Activated naive CD4-positive, alpha-beta T cell treated with anti-CD3 and anti-CD28 coated beads for 36 hours (primary cell): ENCODE results near the gene INF2. TPM values are rescaled to one million over a fixed set of nuclear protein-coding genes. Genes with fewer than 3 reads are reported as not detected.

Experiments used
- CTCF ChIA-PET: fragments of 350-600 bp; sonication (Branson Sonifier 250); formaldehyde crosslinking; loops from one replicate; lab custom pipeline; 2021; ENCODE audit warnings: antibody characterized with exemption; lab: Charles Lee
- DNase-seq: peaks from one replicate; pipeline ENCODE4 v3.0.0-alpha.2; 2020
- H3K27ac Mint-ChIP-seq: one replicate; pipeline ENCODE4 v1.8.0; 2021; ENCODE audit warnings: mild to moderate bottlenecking, mixed read lengths
- H3K27me3 Mint-ChIP-seq: one replicate; pipeline ENCODE4 v1.8.0; 2021; ENCODE audit warnings: low read depth, mixed read lengths
- H3K36me3 Mint-ChIP-seq: one replicate; pipeline ENCODE4 v1.8.0; 2021; ENCODE audit warnings: low read depth, mixed read lengths
- H3K4me1 Mint-ChIP-seq: one replicate; pipeline ENCODE4 v1.8.0; 2021; ENCODE audit warnings: low read depth, mixed read lengths
- H3K4me3 Mint-ChIP-seq: one replicate; pipeline ENCODE4 v1.8.0; 2021; ENCODE audit warnings: mild to moderate bottlenecking, moderate library complexity, mixed read lengths
- H3K9me3 Mint-ChIP-seq: one replicate; pipeline ENCODE4 v1.8.0; 2021; ENCODE audit warnings: mixed read lengths
- intact Hi-C: fragments of 100-400 bp; cut with micrococcal nuclease; formaldehyde crosslinking; loops from one replicate; pipeline ENCODE4 v1.15.1; 2023
- total RNA-seq, 2 experiments: library from RNA; stranded (reverse); gene quantifications; one replicate each; pipeline ENCODE4 v1.2.3, GENCODE V29; 2021

INF2 gene
- total RNA-seq, 2 experiments from 2014 or later, result 50.7 to 50.9 TPM

GRCh38 chr14:104753528-104754212, 64.3 kb downstream of the INF2 start:
- Mint-ChIP-seq H3K4me1 (peaks cover 32% of the 10 kb centered on the region), H3K27me3 (no peaks in the 10 kb centered on the region), H3K4me3 (peak overlapping the region; percentile 91), H3K36me3 (peaks cover 12% of the 10 kb centered on the region), H3K27ac (peak overlapping the region; percentile 69), H3K9me3 (no peaks in the 10 kb centered on the region)
- CTCF ChIA-PET, result interaction anchor here (1.3 to 3.6 kb wide), 5 partner anchors 9 to 73 kb away, joined by 3 to 20 read pairs (median 5); no protein-coding TSS in a partner anchor
- intact Hi-C loops, result loop anchor here (2.0 to 10.0 kb wide), 4 partner anchors 47 to 1976 kb away; partner anchors contain the start of genes GPR132, TRAF3 and ZBTB42
- DNase-seq, result peak; percentile 21

GRCh38 chr14:104754213-104754851, 64.9 kb downstream of the INF2 start:
- peak overlapping the region; percentile 69 for H3K27ac Mint-ChIP-seq
- H3K36me3 Mint-ChIP-seq, result peaks cover 14% of the 10 kb centered on the region
- no peaks in the 10 kb centered on the region for H3K27me3 Mint-ChIP-seq
- peaks cover 32% of the 10 kb centered on the region for H3K4me1 Mint-ChIP-seq
- no peaks in the 10 kb centered on the region for H3K9me3 Mint-ChIP-seq
- DNase-seq, result no peak
- peak overlapping the region; percentile 91 for H3K4me3 Mint-ChIP-seq
- intact Hi-C loops, result loop anchor here (5.0 to 10.0 kb wide), 2 partner anchors 310 to 1977 kb away; partner anchors contain the start of genes GPR132 and TRAF3
- CTCF ChIA-PET, result interaction anchor here (0.6 to 3.6 kb wide), 4 partner anchors 10 to 827 kb away, joined by 3 to 20 read pairs (median 4); no protein-coding TSS in a partner anchor

- no peaks in the 10 kb centered on the region for H3K27me3 Mint-ChIP-seq
- no peak overlapping the region for H3K27ac Mint-ChIP-seq
Measured at GRCh38 chr14:104755621-104756020, 66.2 kb downstream of the INF2 start.

GRCh38 chr14:104756477-104757237, 67.2 kb downstream of the INF2 start:
- CTCF ChIA-PET, result no interaction called here
- no peak overlapping the region for H3K4me3 Mint-ChIP-seq
- H3K4me1 Mint-ChIP-seq, result peaks cover 32% of the 10 kb centered on the region
- peaks cover 26% of the 10 kb centered on the region for H3K36me3 Mint-ChIP-seq
- intact Hi-C loops, result loop anchor here (10.0 kb wide), 1 partner anchor 308 kb away; the partner anchor contains the start of gene GPR132
- H3K9me3 Mint-ChIP-seq, result no peaks in the 10 kb centered on the region
- DNase-seq, result no peak
- no peak overlapping the region for H3K27ac Mint-ChIP-seq
- H3K27me3 Mint-ChIP-seq, result no peaks in the 10 kb centered on the region

More at GRCh38 chr14:104755621-104756020, 66.2 kb downstream of the INF2 start:
- peaks cover 16% of the 10 kb centered on the region for H3K36me3 Mint-ChIP-seq
- H3K9me3 Mint-ChIP-seq, result no peaks in the 10 kb centered on the region
- CTCF ChIA-PET, result interaction anchor here (1.2 kb wide), 1 partner anchor 13 kb away, joined by 4 read pairs; no protein-coding TSS in a partner anchor
- no peak overlapping the region for H3K4me3 Mint-ChIP-seq
- DNase-seq, result no peak
- H3K4me1 Mint-ChIP-seq, result peaks cover 32% of the 10 kb centered on the region
- intact Hi-C loops, result loop anchor here (10.0 kb wide), 1 partner anchor 309 kb away; the partner anchor contains the start of gene GPR132

GRCh38 chr14:104757238-104757585, 67.8 kb downstream of the INF2 start:
- CTCF ChIA-PET, result no interaction called here
- Mint-ChIP-seq H3K9me3 (no peaks in the 10 kb centered on the region), H3K4me3 (no peak overlapping the region), H3K27me3 (no peaks in the 10 kb centered on the region), H3K4me1 (peaks cover 32% of the 10 kb centered on the region), H3K36me3 (peaks cover 30% of the 10 kb centered on the region), H3K27ac (no peak overlapping the region)
- intact Hi-C loops, result loop anchor here (10.0 kb wide), 1 partner anchor 308 kb away; the partner anchor contains the start of gene GPR132
- no peak for DNase-seq

- intact Hi-C loops, result loop anchor here (10.0 kb wide), 1 partner anchor 307 kb away; the partner anchor contains the start of gene GPR132
- H3K36me3 Mint-ChIP-seq, result peaks cover 32% of the 10 kb centered on the region
- no peaks in the 10 kb centered on the region for H3K9me3 Mint-ChIP-seq
- no peak for DNase-seq
- no peak overlapping the region for H3K27ac Mint-ChIP-seq
- peaks cover 32% of the 10 kb centered on the region for H3K4me1 Mint-ChIP-seq
- H3K27me3 Mint-ChIP-seq, result no peaks in the 10 kb centered on the region
- CTCF ChIA-PET, result interaction anchor here (2.6 kb wide), 1 partner anchor 10 kb away, joined by 13 read pairs; no protein-coding TSS in a partner anchor
- no peak overlapping the region for H3K4me3 Mint-ChIP-seq
Measured at GRCh38 chr14:104757681-104758392, 68.4 kb downstream of the INF2 start.

- Mint-ChIP-seq H3K4me3 (no peak overlapping the region), H3K9me3 (no peaks in the 10 kb centered on the region), H3K27ac (no peak overlapping the region), H3K36me3 (peaks cover 27% of the 10 kb centered on the region), H3K27me3 (no peaks in the 10 kb centered on the region), H3K4me1 (peaks cover 25% of the 10 kb centered on the region)
- DNase-seq, result no peak
- intact Hi-C loops, result loop anchor here (10.0 kb wide), 1 partner anchor 306 kb away; the partner anchor contains the start of gene GPR132
- CTCF ChIA-PET, result interaction anchor here (2.6 kb wide), 1 partner anchor 9 kb away, joined by 13 read pairs; no protein-coding TSS in a partner anchor
Measured at GRCh38 chr14:104758981-104759969, 69.9 kb downstream of the INF2 start.

- Mint-ChIP-seq H3K27ac (no peak overlapping the region), H3K9me3 (no peaks in the 10 kb centered on the region), H3K4me1 (peaks cover 7% of the 10 kb centered on the region), H3K4me3 (no peak overlapping the region), H3K36me3 (peaks cover 19% of the 10 kb centered on the region), H3K27me3 (no peaks in the 10 kb centered on the region)
- intact Hi-C loops, result no loop called here
- DNase-seq, result no peak
- CTCF ChIA-PET, result interaction anchor here (0.6 to 1.3 kb wide), 3 partner anchors 23 to 60 kb away, joined by 4 to 6 read pairs (median 5); no protein-coding TSS in a partner anchor
Measured at GRCh38 chr14:104765517-104765916, 76.1 kb downstream of the INF2 start.

GRCh38 chr14:104766256-104766862, 76.9 kb downstream of the INF2 start:
- H3K27me3 Mint-ChIP-seq, result no peaks in the 10 kb centered on the region
- no peak overlapping the region for H3K4me3 Mint-ChIP-seq
- CTCF ChIA-PET, result interaction anchor here (0.6 to 1.6 kb wide), 4 partner anchors 14 to 59 kb away, joined by 3 to 7 read pairs (median 4); no protein-coding TSS in a partner anchor
- H3K4me1 Mint-ChIP-seq, result peaks cover 7% of the 10 kb centered on the region
- no peak overlapping the region for H3K27ac Mint-ChIP-seq
- peaks cover 19% of the 10 kb centered on the region for H3K36me3 Mint-ChIP-seq
- DNase-seq, result no peak
- intact Hi-C loops, result no loop called here
- H3K9me3 Mint-ChIP-seq, result peaks cover 4% of the 10 kb centered on the region
